Testis (tissue), 3 donors: Measurements from ENCODE around the gene MEF2B. TPM values are rescaled to one million over a fixed set of nuclear protein-coding genes. Genes with fewer than 3 reads are reported as not detected.

Experiments used
- DNase-seq: peaks from one replicate; pipeline ENCODE4 v3.0.0-alpha.2; 2019
- H3K27ac ChIP-seq, 2 donors: fragments of 200-600 bp; sonication (generic); one replicate each; pipeline ENCODE4 v1.5.1; 2019
- H3K27me3 ChIP-seq: fragments of 200-600 bp; sonication (generic); one replicate; pipeline ENCODE4 v1.5.1; 2019
- H3K36me3 ChIP-seq: fragments of 200-600 bp; sonication (generic); one replicate; pipeline ENCODE4 v1.5.1; 2017; ENCODE audit warnings: low read depth; ENCODE audit errors: missing control alignments
- H3K4me1 ChIP-seq: fragments of 200-600 bp; sonication (generic); one replicate; pipeline ENCODE4 v1.5.1; 2019
- H3K4me3 ChIP-seq, 2 donors: fragments of 200-600 bp; sonication (generic); one replicate each; pipeline ENCODE4 v1.5.1; 2017 to 2019
- H3K9me3 ChIP-seq: fragments of 200-600 bp; sonication (generic); one replicate; pipeline ENCODE4 v1.5.1; 2017
- POLR2A ChIP-seq: fragments of 450-650 bp; IDR thresholded peaks from one replicate; pipeline ENCODE4 v1.6.1; 2017; ENCODE audit warnings: antibody characterized with exemption, mild to moderate bottlenecking, moderate library complexity
- WGBS, 2 donors: methylation state at CpG; one replicate each; pipeline ENCODE4 v1.1.5; 2018; 5-methylcytosine and 5-hydroxymethylcytosine counted together
- intact Hi-C: fragments of 100-400 bp; cut with DNase I; formaldehyde crosslinking; loops from one replicate; pipeline ENCODE4 v1.15.1; 2023; ENCODE audit warnings: low total_unique reads
- polyA plus RNA-seq: library from polyadenylated mRNA; stranded (reverse); fragments of 350-450 nt; fragmentation: Illumina TruSeq; extraction: RNeasy Lipid Tissue Mini Kit (QIAGEN cat#74804); gene quantifications from one replicate; pipeline ENCODE4 v1.2.3, GENCODE V29; 2014; ENCODE audit warnings: low read depth, low replicate concordance; ENCODE audit not compliant: insufficient read depth
- total RNA-seq, 2 donors: library from RNA; depleted of rRNA; stranded (reverse); fragments of >200 nt; gene quantifications; one replicate each; pipeline ENCODE4 v1.2.3, GENCODE V29; 2016
- TF ChIP-seq, protein P1 (sequence below), 3 experiments: fragments of 450-650 bp in 2 of 3; fragments of 200-600 bp in 1 of 3; sonication (generic) in 1 of 3; IDR thresholded peaks; one replicate each; pipeline ENCODE4 v1.5.1; 2016 to 2019; ENCODE audit warnings: antibody characterized with exemption in 3 of 3, mild to moderate bottlenecking in 2 of 3, moderate library complexity in 1 of 3

The MEF2B gene
- total and polyA plus RNA-seq, 3 donors from 2014 or later: 3.0 to 5.7 (median 3.1) TPM

DNA sequence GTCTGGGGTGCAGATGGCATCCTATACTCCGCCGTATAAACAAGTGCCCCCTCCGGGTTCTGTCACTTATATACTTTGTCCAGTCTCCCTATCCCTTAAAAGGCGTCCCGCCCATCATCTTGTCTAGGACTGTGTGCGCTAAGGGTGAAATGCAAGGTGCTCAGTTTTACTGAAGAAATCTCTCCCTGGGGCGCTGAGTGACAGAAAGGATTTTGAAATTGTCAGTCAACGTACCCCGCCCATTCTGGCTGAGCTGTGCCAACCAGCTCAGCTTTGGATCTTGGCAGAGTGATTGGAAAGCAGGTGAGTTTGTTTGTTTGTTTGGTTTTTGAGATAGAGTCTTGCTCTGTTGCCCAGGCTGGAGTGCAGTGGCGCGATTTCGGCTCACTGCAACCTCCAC, 27.7 kb downstream of the MEF2B start:
- H3K27me3 ChIP-seq: no peaks in the 10 kb centered on the region
- H3K4me3 ChIP-seq: no peak overlapping the region
- TF ChIP-seq, protein P1, sequence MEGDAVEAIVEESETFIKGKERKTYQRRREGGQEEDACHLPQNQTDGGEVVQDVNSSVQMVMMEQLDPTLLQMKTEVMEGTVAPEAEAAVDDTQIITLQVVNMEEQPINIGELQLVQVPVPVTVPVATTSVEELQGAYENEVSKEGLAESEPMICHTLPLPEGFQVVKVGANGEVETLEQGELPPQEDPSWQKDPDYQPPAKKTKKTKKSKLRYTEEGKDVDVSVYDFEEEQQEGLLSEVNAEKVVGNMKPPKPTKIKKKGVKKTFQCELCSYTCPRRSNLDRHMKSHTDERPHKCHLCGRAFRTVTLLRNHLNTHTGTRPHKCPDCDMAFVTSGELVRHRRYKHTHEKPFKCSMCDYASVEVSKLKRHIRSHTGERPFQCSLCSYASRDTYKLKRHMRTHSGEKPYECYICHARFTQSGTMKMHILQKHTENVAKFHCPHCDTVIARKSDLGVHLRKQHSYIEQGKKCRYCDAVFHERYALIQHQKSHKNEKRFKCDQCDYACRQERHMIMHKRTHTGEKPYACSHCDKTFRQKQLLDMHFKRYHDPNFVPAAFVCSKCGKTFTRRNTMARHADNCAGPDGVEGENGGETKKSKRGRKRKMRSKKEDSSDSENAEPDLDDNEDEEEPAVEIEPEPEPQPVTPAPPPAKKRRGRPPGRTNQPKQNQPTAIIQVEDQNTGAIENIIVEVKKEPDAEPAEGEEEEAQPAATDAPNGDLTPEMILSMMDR (IDR thresholded peaks at IDR 0.05): no peak
- no peak for TF ChIP-seq POLR2A
- H3K4me1 ChIP-seq: peaks cover 6% of the 10 kb centered on the region
- DNase-seq: no peak
- no peak overlapping the region for H3K27ac ChIP-seq
- H3K9me3 ChIP-seq: no peaks in the 10 kb centered on the region
- no peaks in the 10 kb centered on the region for H3K36me3 ChIP-seq
- WGBS, 2 donors: 93 to 95% methylated on average over 12 of the region's 12 CpGs
- intact Hi-C loops: loop anchor here (10.0 kb wide), 1 partner anchor 78 kb away; the partner anchor contains the start of gene SLC25A42

DNA sequence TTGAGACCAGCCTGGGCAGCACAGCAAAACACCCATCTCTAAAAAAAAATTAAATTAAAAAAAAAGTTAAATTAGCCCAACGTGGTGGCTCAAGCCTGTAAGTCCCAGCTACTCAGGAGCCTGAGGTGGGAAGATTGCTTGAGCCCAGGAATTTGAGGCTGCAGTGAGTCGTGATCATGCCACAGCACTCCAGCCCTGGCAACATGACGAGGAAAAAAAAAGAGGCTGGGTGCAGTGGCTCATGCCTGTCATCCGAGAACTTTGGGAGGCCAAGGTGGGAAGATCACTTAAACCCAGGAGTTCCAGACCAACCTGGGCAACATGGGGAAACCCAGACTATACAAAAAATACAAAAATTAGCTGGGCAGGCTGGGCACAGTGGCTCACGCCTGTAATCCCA, 29.6 kb downstream of the MEF2B start:
- no peak for TF ChIP-seq POLR2A
- TF ChIP-seq, protein P1 (IDR thresholded peaks at IDR 0.05): no peak
- Histone ChIP-seq H3K4me3 (no peak overlapping the region), H3K27ac (no peak overlapping the region), H3K4me1 (peaks cover 8% of the 10 kb centered on the region), H3K27me3 (no peaks in the 10 kb centered on the region), H3K36me3 (no peaks in the 10 kb centered on the region), H3K9me3 (no peaks in the 10 kb centered on the region)
- intact Hi-C loops: loop anchor here (10.0 kb wide), 1 partner anchor 76 kb away; the partner anchor contains the start of gene SLC25A42
- DNase-seq: no peak
- WGBS, 2 donors: 71 to 73% methylated on average over 5 of the region's 5 CpGs

DNA sequence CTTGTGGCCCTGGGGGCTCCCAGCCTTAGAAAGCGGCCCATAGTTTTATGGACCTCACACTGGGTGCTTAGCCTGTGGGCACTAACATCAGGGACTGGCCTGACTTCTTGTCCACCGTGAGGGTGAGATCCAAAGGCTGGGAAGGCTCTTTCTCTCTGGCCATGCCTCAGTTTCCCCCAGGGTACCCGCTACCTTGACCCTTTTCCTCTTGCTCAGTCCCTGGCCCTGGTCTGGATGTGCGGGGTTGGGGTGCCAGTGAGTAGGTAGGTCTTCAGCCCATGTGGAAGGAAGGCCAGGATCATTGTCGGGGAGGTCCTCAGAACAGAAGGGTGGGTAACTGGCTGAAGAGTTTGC, 30.2 kb downstream of the MEF2B start:
- Histone ChIP-seq H3K27me3 (no peaks in the 10 kb centered on the region), H3K4me3 (no peak overlapping the region), H3K9me3 (no peaks in the 10 kb centered on the region), H3K4me1 (peaks cover 8% of the 10 kb centered on the region), H3K27ac (no peak overlapping the region), H3K36me3 (no peaks in the 10 kb centered on the region)
- intact Hi-C loops: loop anchor here (10.0 kb wide), 1 partner anchor 75 kb away; the partner anchor contains the start of gene SLC25A42
- 62 to 68% methylated on average over 5 of the region's 5 CpGs for WGBS, 2 donors
- DNase-seq: no peak
- TF ChIP-seq, protein P1 (IDR thresholded peaks at IDR 0.05): no peak
- TF ChIP-seq POLR2A: no peak

DNA sequence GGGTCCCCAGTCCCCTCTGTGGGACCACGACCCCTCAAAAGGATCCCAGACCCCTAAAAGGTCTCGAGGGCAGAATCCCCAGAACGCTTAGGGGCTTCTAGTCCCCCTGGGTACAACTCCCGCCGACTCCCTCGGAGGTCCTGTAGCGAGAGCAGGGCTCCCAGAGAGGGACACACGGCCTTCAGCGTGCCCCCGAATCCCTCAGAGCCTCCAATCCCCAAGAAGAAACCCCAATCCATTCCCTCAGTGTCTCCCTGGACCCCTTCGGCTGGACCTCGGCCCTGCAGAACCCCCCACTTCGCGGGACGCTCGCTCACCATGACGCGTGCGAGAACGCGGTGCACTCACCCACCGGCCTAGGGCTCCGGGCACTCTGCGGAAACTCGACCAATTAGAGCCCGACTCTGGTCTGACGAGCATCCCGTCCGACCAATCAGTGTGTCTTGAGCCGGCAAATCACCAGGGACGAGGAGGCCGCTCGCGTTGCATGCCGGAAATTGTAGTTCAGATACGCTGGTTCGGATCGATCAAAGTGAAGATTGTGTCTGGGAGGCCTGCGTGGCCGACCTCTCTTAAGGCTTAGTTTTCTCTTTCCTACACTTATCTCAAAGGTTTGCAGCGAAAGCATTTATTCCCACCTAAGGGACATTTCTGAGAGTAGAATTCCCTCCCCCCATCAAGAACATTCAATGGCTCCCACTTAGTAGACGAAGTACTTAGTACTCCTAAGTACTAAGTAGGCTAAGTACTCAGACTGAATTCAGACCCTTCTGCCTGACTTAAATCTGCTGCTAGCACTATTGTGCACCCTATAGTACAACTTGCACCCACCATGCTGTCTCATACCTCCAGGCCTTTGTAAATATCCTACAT, 31.7 kb downstream of the MEF2B start, which contains the start of gene TMEM161A:
TMEM161A (minus strand) TSS at position 370 of the 873 bp plus-strand sequence; CDS start at position 320, 50 bp downstream.
- peak within 1 kb of the TSS; percentile 70 to 74 for H3K4me3 ChIP-seq
- TF ChIP-seq POLR2A: no peak
- TF ChIP-seq, protein P1 (IDR thresholded peaks at IDR 0.05): no peak
- H3K9me3 ChIP-seq: no peaks in the 10 kb centered on the region
- WGBS, 2 donors: 1 to 12% methylated on average over 7 to 42 of the region's 42 CpGs
- H3K4me1 ChIP-seq: peaks cover 8% of the 10 kb centered on the region
- no peaks in the 10 kb centered on the region for H3K27me3 ChIP-seq
- peak; percentile 99 for DNase-seq
- H3K36me3 ChIP-seq: no peaks in the 10 kb centered on the region
- intact Hi-C loops: no loop called here
- peak within 1 kb of the TSS; percentile 12 to 52 for H3K27ac ChIP-seq
